Measurements from ENCODE around the gene PDZD4.

Gene PDZD4

DNA sequence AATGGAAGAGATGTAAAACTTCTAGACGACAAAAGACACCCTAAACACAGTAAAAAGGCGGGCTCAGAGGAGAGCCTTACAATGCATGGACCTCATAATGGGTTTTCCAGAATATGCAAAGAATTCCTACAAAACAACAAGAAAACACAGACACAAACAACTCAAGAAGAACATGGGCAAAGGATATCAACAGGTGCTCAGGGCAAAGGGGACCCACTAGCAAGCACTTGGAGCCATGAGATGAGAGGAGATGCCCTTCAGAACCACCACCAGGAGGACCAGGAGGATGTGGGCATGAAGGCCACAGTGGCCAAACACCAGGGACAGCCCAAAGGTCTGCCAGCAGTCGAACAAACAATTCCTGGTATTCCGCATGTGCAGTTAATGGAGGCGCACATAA, 17.2 kb downstream of the PDZD4 start:
- DNase-seq (ENCODE audit: low read depth in 2 of 2): no peak

GRCh38 chrX:153812220-153812619, 18.1 kb downstream of the PDZD4 start:
- DNase-seq (ENCODE audit: low read depth in 2 of 2): no peak

DNA sequence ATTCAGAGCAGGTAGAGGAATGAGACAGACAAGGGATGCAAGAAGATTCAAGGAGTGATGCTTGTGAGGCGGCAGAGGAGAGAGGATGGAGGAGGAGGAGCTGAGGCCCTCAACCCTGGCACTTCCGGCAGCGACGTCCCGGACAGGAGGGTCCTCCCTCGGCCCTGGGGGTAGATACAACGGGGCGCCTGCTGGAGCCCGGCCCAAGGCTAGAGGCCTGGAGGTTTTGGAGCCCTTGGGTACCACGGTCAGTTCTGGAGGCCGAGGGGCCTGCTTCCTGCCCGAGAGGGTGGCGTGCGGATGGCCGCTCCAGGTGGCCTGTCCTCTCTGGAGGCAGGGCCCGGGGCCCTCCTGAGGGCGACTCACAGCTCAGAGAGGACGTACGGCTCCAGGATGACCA, 22.4 kb downstream of the PDZD4 start:
- no peak for DNase-seq (ENCODE audit: low read depth in 2 of 2)

DNA sequence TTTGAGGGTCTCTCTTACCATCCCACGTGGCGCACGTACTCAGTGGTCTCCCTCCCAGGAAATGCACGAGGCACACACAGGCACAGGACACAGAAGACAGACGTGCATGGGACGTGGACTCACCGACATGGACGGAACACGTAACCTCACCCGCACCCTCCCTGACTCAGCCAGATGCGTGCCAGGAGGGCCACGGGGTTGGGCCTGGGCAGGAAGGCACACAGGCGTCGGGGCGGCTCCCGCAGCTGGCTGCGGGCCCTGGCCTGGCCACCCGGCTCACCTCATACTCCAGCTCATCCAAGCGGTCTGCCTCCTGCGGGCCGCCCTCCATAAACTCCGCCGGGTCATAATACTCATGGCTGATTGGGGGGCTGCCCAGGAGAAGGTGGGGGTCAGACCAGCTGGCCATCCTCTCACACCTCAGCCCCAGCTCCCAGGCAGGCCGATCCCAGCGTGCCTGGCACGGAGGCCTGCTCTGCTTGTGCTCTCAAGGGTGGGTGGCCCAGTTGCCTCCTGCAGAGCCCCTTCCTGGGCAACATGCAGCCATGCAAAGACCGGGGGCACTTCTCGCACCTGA, 23.3 kb downstream of the PDZD4 start:
- DNase-seq (ENCODE audit: low read depth in 2 of 2): no peak

- no peak for DNase-seq (ENCODE audit: low read depth in 2 of 2)
These were observed 24.9 kb downstream of the PDZD4 start for GRCh38 chrX:153805436-153805835.

GRCh38 chrX:153804621-153805020, 25.7 kb downstream of the PDZD4 start:
- no peak for DNase-seq (ENCODE audit: low read depth in 2 of 2)

DNA sequence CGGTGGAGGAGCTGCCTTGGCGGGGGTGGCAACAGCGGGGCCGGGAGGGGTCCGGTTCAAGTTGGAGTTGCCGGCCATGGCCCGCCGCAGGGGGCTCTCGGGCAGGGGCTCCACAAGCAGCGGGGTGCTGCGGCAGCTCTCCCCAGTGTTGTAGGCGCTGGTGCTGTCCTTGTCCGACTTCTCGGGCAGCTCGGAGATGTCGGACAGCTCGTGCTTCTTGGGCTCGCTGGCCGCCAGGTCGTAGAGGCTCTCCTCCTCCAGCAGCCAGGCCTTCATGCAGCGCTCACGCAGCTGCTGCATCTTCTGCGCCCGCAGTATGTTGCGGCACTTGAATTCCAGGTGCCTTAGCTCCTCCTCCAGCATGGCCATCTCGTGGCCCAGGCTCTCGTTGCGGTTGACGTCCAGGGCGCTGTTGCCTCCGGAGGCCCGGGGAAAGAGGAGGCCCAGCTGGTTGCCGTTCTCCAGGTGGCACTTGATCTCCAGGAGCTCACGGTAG, 26.2 kb downstream of the PDZD4 start:
- no peak for DNase-seq (ENCODE audit: low read depth in 2 of 2)

- no peak for DNase-seq (ENCODE audit: low read depth in 2 of 2)
These were observed 26.9 kb downstream of the PDZD4 start for GRCh38 chrX:153803211-153804099.

- no peak for DNase-seq (ENCODE audit: low read depth in 2 of 2)
These were observed 27.8 kb downstream of the PDZD4 start for GRCh38 chrX:153802513-153803045.

DNA sequence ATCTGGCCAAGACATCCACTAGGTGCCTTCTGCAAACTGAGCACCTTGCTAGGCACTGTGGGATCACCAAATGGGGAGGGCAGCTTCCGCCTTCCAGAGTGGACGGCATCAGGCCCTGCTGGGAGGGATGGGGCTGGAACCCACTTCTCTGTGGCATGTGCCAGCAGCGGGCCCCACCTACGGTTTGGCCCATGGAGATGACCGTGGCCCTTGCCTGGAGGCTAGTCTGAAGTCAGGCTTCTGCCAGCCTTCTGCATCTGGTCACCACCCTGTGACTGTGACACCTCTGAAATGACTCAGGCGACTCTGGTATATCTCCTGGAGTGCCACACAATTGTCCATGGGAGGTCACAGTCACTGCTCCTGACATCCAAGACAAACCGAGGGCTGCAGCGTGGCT, 28.7 kb downstream of the PDZD4 start:
- no peak for DNase-seq (ENCODE audit: low read depth in 2 of 2)

DNA sequence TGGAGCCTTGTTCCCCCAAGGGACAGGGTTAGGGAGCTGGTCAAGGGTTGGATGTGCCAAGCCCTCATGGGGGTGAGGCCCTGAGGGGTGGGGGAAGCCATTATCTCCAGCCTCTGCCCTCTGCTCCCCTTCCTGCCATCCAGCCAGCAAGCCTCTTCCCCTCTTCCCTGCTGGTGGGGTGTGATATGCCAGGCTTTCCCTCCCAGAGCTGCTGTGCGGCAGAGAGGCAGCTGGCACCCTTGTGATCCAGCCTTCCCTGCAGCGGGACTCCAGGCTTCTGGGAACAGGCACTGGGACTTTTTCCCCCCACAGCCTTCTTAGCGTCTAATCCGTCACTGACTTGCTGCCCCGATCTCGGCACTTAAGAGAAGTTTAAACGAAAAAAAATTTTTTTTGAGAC, 29.6 kb downstream of the PDZD4 start:
- DNase-seq (ENCODE audit: low read depth in 2 of 2): no peak

- no peak for DNase-seq (ENCODE audit: low read depth in 2 of 2)
These were observed 30.1 kb downstream of the PDZD4 start for GRCh38 chrX:153800177-153800722.

DNA sequence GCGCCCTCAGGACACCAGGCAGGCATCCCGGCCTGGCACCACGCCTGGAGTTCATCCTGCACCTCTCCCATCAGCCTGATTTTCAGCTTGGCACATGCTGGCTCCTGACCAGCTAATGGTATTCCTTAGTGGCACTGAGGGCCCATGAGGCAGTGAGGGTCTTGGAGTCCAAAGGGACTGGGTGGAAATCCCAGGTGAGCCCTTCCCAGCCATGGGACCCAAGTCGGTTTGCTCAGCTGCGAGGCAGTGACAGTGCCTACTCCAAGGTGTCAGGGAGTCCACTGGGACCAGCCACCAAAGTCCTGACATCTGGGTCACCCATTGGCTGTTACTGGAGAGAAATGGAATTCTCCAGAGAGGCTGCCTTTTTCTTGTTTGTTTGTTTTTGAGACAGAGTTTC, 31.0 kb downstream of the PDZD4 start:
- no peak for DNase-seq (ENCODE audit: low read depth in 2 of 2)

DNA sequence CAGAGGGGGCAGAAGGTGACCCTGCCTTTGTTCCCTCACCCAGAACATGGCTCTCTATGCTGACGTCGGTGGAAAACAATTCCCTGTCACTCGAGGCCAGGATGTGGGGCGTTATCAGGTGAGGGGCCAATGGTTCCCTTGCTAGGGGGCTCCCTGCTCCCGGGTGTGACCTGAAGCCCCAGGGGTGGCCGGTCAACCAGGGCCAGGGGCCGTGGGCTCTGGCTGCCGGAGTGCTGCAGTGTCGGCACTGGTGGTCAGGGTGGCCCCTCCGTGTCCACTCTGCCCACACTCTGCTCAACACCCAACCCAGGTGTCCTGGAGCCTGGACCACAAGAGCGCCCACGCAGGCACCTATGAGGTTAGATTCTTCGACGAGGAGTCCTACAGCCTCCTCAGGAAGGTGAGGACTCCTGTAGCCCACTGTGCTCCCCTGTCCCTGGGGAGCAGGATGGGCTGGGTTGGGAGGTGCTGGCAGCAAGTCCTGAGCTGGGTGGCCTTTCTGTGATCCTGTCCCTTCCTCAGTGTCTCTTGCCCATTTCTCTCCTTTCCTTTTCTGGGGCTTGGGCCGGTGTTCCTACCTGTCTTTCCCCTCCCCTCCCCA, 32.8 kb downstream of the PDZD4 start:
- DNase-seq (ENCODE audit: low read depth in 2 of 2): no peak

DNA sequence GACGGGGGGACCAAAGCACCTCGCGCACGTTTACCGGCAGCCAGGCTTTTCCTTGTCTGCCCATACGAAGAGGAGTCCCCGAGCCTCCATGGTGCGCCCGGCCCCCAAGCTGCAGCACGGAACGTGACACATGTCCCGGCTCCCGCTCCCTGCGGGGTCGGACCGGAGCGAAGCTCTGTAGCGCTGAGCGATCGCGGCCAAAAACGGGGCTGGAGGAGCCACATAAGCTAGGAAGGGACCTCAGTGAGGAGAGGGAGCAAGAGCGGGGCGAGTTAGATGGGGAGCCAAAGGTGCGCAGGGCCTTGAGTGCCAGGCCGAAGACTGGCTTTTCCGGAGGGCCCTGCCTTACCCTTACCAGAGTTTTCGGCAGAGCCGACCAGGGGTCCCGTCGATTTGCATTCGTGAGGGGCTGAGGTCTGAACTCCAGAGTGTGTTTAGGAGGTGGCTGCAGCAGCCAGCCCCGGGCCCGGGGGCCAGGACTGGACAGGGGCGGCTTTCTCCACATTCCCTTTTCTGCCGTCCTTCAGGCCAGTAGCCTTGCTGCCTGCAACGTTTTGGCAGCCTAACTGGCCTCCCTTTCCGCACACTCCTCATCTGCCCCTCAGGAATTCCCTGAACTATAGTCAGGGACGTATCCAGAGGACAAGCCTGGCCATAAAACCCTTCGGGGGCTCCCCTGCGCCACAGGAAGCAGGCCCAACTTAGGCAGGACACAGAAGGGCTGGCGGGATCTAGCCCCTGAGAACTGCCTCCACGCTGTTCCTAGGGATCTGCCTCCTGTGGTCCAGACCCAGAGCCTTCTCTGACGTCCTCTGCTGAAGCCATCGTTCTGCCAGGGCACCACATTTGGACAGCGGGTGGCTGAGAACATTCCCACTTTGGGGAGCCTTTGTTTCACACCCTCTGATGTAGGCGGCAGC, 35.2 kb downstream of the PDZD4 start:
- DNase-seq (ENCODE audit: low read depth in 2 of 2): no peak

GRCh38 chrX:153794018-153794896, 36.1 kb downstream of the PDZD4 start, which contains the start of the genes IDH3G and SSR4:
TSS of gene IDH3G (minus strand) at chrX:153794375. CDS start at chrX:153794326, 49 bp downstream.
TSS of gene SSR4 (plus strand) at chrX:153794668. CDS start at chrX:153794688, 20 bp downstream.
- peak; percentile 82 to 86 for DNase-seq (ENCODE audit: low read depth in 2 of 2)

DNA sequence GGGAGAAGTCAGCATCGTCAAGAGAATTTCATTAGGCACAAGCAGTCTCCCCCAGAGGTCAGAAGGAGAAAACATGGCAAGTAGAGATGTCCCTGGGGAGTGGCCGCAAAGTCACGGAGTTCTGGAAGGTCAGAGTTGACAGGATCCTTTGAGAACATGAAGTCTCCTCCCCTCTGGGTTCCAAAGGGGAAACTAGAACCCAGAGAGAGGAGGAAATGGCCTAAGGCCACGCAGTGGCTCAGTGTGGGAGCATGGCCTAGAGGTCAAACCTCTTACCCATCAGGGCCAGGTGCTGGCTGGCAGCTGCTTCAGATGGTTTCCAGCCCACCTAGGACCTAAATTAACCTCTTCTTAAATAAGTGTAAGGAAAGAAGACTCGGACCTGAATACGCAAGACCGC, 37.1 kb downstream of the PDZD4 start:
- DNase-seq (ENCODE audit: low read depth in 2 of 2): no peak

DNA sequence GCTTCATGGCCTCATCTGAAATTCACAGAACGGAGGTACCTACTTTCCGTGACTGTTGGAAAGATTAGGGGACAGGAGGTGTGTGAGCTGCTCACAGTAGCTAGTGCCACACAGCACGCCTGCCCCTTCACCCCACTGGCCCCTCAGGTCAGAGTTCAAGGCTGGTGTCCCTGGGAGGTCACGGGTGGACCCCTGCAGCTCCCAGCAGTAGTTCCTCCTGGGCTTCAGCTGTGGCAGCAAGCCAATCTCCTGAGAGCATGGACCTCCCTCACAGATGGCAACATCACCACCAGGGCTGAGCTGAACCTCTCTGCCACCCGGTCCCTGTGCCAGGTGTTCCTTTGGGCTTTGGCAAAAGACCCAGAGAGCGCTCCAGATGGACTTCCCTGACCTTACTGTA, 38.0 kb downstream of the PDZD4 start:
- DNase-seq (ENCODE audit: low read depth in 2 of 2): no peak

GRCh38 chrX:153791104-153791852, 39.1 kb downstream of the PDZD4 start:
- DNase-seq (ENCODE audit: low read depth in 2 of 2): no peak

All from stimulated activated CD4-positive, alpha-beta T cell treated with anti-CD3 and anti-CD28 coated beads, Interleukin-4, amount 100 ng/mL, for 48 hours (primary cell).